Raji (cell line): ENCODE data around the gene HECW1.

Experiments
- POLR2A ChIP-seq: IDR thresholded peaks from 2 replicates; pipeline ENCODE4 v1.6.1; 2011; ENCODE audit warnings: low read depth, low read length, control low read depth; ENCODE audit not compliant: insufficient read depth

Gene HECW1

GRCh38 chr7:43164757-43165156 lies 52.3 kb downstream of the HECW1 start:
- no peak for TF ChIP-seq POLR2A

- no peak for TF ChIP-seq POLR2A
Observed at GRCh38 chr7:43166686-43167085, 54.2 kb downstream of the HECW1 start.

DNA sequence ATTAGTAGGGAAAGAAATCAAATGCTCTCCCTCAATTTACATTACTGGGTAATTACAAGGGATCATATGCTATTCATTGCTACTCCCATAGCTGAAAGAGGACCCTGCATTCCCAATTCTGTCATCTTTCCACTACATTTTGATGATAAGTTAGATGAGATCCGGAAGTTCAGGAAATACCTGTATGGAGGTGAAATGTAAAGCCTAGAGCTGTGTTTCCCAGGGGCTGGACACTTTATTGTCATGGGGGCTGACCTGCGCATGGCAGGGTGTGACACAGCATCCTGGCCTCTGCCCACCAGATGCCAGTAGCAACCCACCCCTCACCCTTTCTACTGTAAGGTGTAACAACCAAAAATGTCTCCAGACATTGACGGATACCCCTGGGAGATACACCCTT lies 56.6 kb downstream of the HECW1 start:
- TF ChIP-seq POLR2A: no peak

DNA sequence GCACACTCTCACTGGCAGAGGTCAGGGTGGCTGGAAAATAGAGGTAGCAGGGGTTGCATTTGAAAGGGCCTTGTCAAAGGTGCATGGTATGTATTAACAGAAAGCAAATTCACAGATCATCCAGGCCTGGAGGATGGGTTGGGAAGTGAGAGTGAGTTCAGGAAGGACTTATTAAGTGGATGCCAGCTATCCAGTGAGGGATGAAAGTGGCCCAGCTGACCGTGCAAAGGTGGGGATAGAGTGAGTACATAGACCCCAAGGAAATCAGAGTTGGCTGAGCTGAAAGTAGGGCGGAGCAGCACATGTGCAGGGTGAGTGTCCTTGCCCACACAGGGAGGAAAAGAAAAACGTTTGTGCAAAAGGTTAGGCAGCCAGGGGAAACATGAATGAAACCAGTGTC lies 58.1 kb downstream of the HECW1 start:
- no peak for TF ChIP-seq POLR2A

DNA sequence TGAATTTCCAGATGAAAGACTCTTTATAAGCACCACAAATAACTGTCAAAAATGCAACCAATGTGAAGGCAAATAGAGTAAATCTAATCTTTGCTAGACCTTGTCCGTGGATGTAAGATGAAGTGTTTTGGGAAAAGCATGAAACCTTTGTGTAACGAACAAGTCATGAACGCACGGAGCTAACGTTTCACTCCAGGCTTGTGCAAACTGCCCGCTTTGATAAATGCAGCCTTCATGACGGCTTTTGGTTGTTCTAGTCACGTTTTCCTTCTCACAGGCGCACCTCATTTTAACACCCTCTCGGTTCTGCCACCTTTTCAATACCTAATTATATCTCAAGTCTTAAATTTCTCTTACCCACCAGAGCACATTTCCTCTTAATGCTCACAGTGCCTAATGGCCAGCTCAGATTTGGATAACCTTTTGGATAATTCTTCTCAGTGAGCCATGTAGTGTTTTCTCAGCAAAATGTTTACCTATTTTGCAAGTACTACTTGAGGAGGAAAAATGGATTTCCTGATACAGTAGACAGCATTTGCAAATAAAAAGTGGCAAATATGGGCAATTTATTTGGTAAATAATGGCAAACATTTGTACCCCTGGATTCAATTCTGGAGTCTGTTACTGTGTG lies 63.2 kb downstream of the HECW1 start:
- no peak for TF ChIP-seq POLR2A

GRCh38 chr7:43179393-43179792 lies 66.9 kb downstream of the HECW1 start:
- no peak for TF ChIP-seq POLR2A

GRCh38 chr7:43192806-43193460 lies 80.5 kb downstream of the HECW1 start:
- no peak for TF ChIP-seq POLR2A

- TF ChIP-seq POLR2A: no peak
Observed at GRCh38 chr7:43193893-43194292, 81.4 kb downstream of the HECW1 start.

- no peak for TF ChIP-seq POLR2A
Observed at GRCh38 chr7:43195256-43195655, 82.8 kb downstream of the HECW1 start.

DNA sequence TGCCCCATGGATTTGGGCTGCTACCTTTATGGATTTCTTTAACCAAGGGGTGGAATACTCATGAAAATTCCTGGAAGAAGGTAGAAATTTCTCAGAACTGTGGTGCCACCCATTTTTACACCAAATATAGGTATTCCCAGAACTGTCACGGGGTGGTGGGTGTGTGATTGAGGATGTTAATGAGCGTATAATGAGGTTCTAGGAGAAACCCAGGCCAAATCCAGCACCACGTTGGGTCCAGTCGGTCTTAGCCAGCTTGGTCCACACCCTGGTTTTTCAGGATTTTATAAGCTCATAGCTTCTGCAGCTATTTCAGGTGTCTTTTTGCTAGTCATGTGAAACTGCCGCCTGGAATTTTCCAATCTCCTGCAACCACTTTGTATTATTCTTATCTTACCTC lies 83.3 kb downstream of the HECW1 start:
- no peak for TF ChIP-seq POLR2A

GRCh38 chr7:43196379-43196778 lies 83.9 kb downstream of the HECW1 start:
- no peak for TF ChIP-seq POLR2A

GRCh38 chr7:43198016-43198415 lies 85.6 kb downstream of the HECW1 start:
- TF ChIP-seq POLR2A: no peak

DNA sequence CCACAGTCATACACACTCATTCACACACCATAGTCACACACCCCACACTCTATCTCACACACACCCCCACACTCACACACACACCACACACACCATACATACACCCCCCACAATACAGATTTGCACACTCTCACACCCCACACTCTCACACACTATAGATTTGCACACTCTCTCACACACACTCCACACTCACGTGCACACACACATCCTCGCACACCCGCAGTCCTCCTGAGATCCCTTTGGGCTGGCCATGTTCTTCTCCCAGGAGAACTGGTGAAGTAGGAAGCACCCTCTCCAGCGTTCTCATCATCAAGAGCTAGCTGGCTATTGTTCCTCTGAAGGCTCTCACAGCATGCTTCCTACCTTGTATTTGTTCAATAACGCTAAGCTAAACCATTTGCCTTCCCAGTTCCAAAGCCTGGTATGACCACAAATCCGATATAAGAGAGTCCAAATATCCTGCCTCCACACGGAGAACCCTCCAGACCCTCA lies 86.2 kb downstream of the HECW1 start:
- no peak for TF ChIP-seq POLR2A

DNA sequence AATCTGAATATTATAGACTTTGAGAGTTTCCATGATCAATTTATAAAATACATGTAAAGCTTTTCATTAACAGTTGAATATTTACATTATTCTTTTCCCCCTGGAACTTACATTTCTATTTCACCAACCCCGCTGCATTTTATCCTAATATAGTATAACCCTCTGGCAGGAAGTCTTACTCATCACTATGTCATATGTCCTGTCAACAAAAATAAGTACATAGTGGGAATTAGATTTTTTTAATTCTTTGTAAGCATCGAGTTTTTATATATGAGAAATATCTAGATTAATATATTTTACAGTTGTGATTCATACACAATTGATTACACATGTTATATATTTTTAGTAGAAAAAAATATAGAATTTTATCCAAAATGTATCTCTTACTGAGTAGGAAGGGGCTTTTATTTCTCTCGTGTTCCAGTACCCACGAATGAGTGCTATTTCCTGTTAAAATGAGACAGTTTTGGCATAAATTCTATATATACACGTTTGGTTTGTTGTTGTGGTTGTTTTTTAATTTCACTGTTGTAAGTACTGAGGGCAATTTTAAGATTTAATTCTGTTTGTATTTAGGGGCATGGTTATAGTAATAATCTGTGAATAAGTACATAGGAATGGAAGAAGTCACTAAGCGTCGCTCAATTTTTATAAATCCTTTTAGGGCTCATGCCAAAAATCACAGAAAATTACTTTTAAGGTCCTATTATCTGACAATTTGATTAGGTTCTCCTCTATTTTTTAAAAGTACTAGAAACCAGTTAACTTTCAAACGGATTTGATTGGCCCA lies 87.1 kb downstream of the HECW1 start:
- TF ChIP-seq POLR2A: no peak

- no peak for TF ChIP-seq POLR2A
Observed at GRCh38 chr7:43201912-43202311, 89.5 kb downstream of the HECW1 start.

GRCh38 chr7:43204081-43204480 lies 91.6 kb downstream of the HECW1 start:
- TF ChIP-seq POLR2A: no peak
